Activated naive CD8-positive, alpha-beta T cell treated with anti-CD3 and anti-CD28 coated beads for 36 hours (primary cell): ENCODE measurements around the gene SCARB2. TPM values are rescaled to one million over a fixed set of nuclear protein-coding genes. Genes with fewer than 3 reads are reported as not detected.

Experiments used
- total RNA-seq, 2 experiments: library from RNA; stranded (reverse); gene quantifications; one replicate each; pipeline ENCODE4 v1.2.3, GENCODE V29; 2021

SCARB2 gene
- total RNA-seq, 2 experiments from 2014 or later: 2.9 to 4.3 TPM

Other genes with a start within 250 kb of the SCARB2 start
- gene SDAD1, start 222.9 kb downstream of the SCARB2 start, total RNA-seq: 10 to 100 TPM; 70.9 to 72.0 TPM
- gene CXCL9, start 206.3 kb downstream of the SCARB2 start, total RNA-seq: 1 to 10 TPM; 2.2 to 2.7 TPM
- 1 to 10 TPM; 2.1 to 3.0 TPM for gene CXCL10, start 190.3 kb downstream of the SCARB2 start, total RNA-seq
- under 1 TPM; 0.30 to 0.60 TPM for gene CXCL11, start 177.8 kb downstream of the SCARB2 start, total RNA-seq
- gene ART3, start 139.1 kb downstream of the SCARB2 start, total RNA-seq: under 1 TPM in 1 of 2 experiments, not detected in 1; 0.60 TPM
- 10 to 100 TPM; 72.1 to 76.2 TPM for gene NUP54, start 65.4 kb downstream of the SCARB2 start, total RNA-seq
- not detected for gene FAM47E, start 37.9 kb upstream of the SCARB2 start, total RNA-seq
- under 1 TPM in 1 of 2 experiments, not detected in 1; 0.20 TPM for gene STBD1, start 92.9 kb upstream of the SCARB2 start, total RNA-seq
- gene CCDC158, start 207.3 kb upstream of the SCARB2 start, total RNA-seq: not detected
- gene SHROOM3, start 221.4 kb upstream of the SCARB2 start, total RNA-seq: under 1 TPM; 0.06 to 0.10 TPM